IPS-NIHi7 (cell line): ENCODE data around the gene CRLF1.

Experiments
- DNase-seq: peaks from one replicate; pipeline ENCODE4 v3.0.0; 2012; ENCODE audit warnings: mixed read lengths; ENCODE audit errors: extremely low spot score

CRLF1 gene

DNA sequence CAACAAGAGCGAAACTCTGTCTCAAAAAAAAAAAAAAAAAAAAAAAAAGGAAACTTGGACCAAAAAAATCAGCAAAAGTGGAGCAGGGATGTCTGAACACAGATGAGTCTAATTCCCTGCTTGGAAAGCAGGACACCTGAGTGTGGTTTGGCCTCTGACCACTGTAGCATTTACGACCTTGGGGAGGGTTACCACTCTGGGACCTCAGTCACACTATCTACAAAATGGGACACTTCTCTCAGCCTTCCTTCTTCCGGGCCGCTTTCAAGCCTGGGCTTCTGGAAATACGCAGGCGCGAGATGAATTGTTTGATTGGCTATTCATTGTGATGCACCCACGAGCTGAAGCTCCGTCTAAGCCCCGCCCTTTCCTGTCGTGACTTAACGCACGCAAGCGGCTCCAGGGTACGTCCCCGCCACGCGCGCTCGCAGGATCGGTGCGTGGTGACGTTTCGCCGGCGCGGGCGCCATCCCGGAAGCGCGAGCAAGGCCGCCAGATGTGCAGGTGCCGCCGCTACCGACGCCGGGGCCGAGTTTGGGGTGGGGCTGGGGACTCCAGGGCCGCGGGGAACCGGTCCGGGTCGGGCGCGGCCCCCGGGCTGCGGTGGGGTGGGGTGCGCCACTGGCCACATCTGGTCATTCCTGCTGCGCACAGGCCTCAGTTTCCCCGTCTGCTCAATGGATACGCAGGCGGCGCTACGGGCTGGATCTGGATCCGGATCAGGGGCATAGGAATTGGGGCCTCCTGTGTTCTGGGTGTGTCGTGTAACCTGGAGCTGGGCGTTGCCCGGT lies 49.0 kb downstream of the CRLF1 start, which contains the start of gene KXD1:
Gene KXD1 (plus strand): TSS at position 460 of the 791 bp plus-strand sequence. CDS start 4,187 bp downstream, outside the sequence.
- peak; percentile 92 for DNase-seq

DNA sequence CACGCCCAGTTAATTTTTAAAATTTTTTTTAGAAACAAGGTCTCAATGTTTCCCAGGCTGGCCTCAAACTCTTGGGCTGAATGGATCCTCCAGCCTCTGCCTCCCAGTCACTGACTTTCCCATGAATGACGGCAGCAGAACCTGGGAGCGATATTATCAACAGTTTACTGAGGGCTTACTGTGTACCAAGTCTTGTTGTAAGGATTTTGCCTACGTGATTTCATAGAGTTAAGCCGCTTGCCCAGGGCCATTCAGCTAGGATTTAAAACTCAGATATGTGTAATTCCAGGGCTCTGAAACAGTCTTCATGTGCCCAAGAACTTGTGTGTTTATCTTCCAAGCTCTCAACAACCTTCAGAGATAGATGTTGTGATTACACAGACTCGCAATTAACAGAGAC lies 55.0 kb downstream of the CRLF1 start:
- no peak for DNase-seq

DNA sequence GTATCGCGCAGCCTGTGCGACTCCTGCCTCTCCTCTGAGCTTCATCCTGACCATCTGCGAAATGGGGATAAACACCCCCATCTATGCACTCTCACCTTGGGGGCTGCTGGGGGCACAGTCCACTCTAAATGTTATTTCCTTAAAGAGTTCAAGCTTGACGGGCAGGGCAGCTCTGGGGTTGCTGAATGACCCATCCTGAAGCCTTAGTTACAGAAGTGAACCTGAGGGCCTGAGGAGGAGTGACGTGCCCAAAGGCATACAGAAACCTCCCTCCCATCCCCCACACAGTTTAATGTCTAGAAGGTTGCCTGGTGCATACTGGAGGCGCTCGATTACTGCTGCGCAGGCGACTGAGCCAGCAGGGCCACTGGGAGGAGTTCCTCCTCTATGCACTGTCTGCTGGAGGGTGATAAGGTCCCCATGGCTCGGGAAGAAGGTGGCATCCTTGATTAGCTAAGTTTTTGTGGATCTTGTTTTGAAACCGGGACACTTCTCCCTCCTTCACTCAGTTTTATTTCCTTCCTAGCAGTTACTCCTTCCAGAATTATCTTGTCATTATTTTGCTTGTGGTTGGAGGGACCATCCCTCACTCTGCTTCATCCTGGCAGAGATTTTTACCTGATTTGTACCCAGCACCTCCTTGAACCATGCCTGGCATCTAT lies 62.7 kb downstream of the CRLF1 start:
- DNase-seq = peak; percentile 74
